ENCODE measurements around the gene CLIC4. TPM values are rescaled to one million over a fixed set of nuclear protein-coding genes. Genes with fewer than 3 reads are reported as not detected.

CLIC4 gene
- total RNA-seq, 1 experiment from 2014 or later, result 62.7 TPM

DNA sequence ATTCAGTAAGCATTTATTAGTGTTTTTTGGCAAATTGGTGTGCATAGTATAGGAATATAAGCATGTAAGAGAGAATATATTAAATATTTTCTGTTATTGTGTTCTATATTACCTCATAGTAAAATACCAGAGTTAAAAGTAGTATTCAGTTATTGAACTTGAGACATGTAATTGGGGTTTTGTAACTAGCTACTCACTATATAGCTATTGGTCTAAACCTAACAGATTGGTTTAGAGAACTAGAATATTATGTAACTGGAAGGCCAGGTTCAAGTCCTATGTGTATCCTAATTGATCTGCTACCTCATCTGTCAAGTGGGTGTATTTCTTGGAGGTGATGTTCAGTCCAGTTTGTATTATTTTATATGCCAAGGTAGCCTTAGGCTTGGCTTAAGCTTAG lies 26.3 kb downstream of the CLIC4 start:
- Mint-ChIP-seq H3K36me3 (ENCODE audit: insufficient read depth, unreplicated experiment) (no peaks in the 10 kb centered on the region), H3K27ac (ENCODE audit: unreplicated experiment) (no peak overlapping the region), H3K9me3 (ENCODE audit: low read depth, unreplicated experiment) (no peaks in the 10 kb centered on the region), H3K4me3 (ENCODE audit: low read depth, unreplicated experiment) (no peak overlapping the region), H3K27me3 (ENCODE audit: unreplicated experiment) (no peaks in the 10 kb centered on the region), H3K4me1 (ENCODE audit: low read depth, unreplicated experiment) (no peaks in the 10 kb centered on the region)
- no TSS peak for BruUV-seq (replicated peaks)
- DNase-seq, result no peak
- CTCF ChIA-PET, result interaction anchor here (1.3 kb wide), 1 partner anchor 27 kb away, joined by 3 read pairs; the partner anchor contains the start of gene CLIC4
- intact Hi-C loops (cut with micrococcal nuclease; ENCODE audit: unreplicated experiment), result no loop called here
- no peak for TF ChIP-seq CTCF (IDR thresholded peaks at IDR 0.05; ENCODE audit: unreplicated experiment)

DNA sequence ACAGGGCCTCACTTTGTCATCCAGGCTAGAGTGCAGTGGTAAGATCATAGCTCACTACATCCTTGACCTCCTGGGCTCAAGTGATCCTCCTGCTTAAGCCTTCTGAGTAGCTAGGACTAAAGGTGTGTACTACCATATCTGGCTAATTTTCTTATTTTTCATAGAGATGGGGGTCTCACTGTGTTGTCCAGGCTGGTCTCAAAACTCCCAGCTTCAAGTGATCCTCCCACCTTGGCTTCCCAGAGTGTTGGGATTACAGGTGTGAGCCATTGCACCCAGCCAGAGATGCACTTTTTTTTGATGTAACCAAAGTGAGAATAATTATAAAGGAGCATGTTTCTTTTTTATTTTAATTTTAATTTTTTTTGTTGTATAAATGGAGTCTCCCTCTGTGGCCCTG lies 28.4 kb downstream of the CLIC4 start:
- H3K36me3 Mint-ChIP-seq (ENCODE audit: insufficient read depth, unreplicated experiment), result no peaks in the 10 kb centered on the region
- no peak for DNase-seq
- BruUV-seq (replicated peaks), result no TSS peak
- no peaks in the 10 kb centered on the region for H3K27me3 Mint-ChIP-seq (ENCODE audit: unreplicated experiment)
- intact Hi-C loops (cut with micrococcal nuclease; ENCODE audit: unreplicated experiment), result no loop called here
- no peak overlapping the region for H3K27ac Mint-ChIP-seq (ENCODE audit: unreplicated experiment)
- no peak overlapping the region for H3K4me3 Mint-ChIP-seq (ENCODE audit: low read depth, unreplicated experiment)
- TF ChIP-seq CTCF (IDR thresholded peaks at IDR 0.05; ENCODE audit: unreplicated experiment), result no peak
- no peaks in the 10 kb centered on the region for H3K9me3 Mint-ChIP-seq (ENCODE audit: low read depth, unreplicated experiment)
- H3K4me1 Mint-ChIP-seq (ENCODE audit: low read depth, unreplicated experiment), result no peaks in the 10 kb centered on the region
- CTCF ChIA-PET, result interaction anchor here (0.6 kb wide), 1 partner anchor 1171 kb away, joined by 3 read pairs; no protein-coding TSS in a partner anchor

- BruUV-seq (replicated peaks), result no TSS peak
- H3K4me1 Mint-ChIP-seq (ENCODE audit: low read depth, unreplicated experiment), result peaks cover 11% of the 10 kb centered on the region
- CTCF ChIA-PET, result no interaction called here
- H3K27ac Mint-ChIP-seq (ENCODE audit: unreplicated experiment), result no peak overlapping the region
- no peak for DNase-seq
- intact Hi-C loops (cut with micrococcal nuclease; ENCODE audit: unreplicated experiment), result no loop called here
- H3K36me3 Mint-ChIP-seq (ENCODE audit: insufficient read depth, unreplicated experiment), result no peaks in the 10 kb centered on the region
- H3K4me3 Mint-ChIP-seq (ENCODE audit: low read depth, unreplicated experiment), result no peak overlapping the region
- TF ChIP-seq CTCF (IDR thresholded peaks at IDR 0.05; ENCODE audit: unreplicated experiment), result no peak
- no peaks in the 10 kb centered on the region for H3K27me3 Mint-ChIP-seq (ENCODE audit: unreplicated experiment)
- no peaks in the 10 kb centered on the region for H3K9me3 Mint-ChIP-seq (ENCODE audit: low read depth, unreplicated experiment)
Observed at GRCh38 chr1:24775348-24775747, 30.1 kb downstream of the CLIC4 start.

GRCh38 chr1:24775916-24776315 lies 30.7 kb downstream of the CLIC4 start:
- BruUV-seq (replicated peaks), result no TSS peak
- no peaks in the 10 kb centered on the region for H3K9me3 Mint-ChIP-seq (ENCODE audit: low read depth, unreplicated experiment)
- no peaks in the 10 kb centered on the region for H3K27me3 Mint-ChIP-seq (ENCODE audit: unreplicated experiment)
- intact Hi-C loops (cut with micrococcal nuclease; ENCODE audit: unreplicated experiment), result no loop called here
- DNase-seq, result no peak
- H3K36me3 Mint-ChIP-seq (ENCODE audit: insufficient read depth, unreplicated experiment), result no peaks in the 10 kb centered on the region
- no peak overlapping the region for H3K4me3 Mint-ChIP-seq (ENCODE audit: low read depth, unreplicated experiment)
- CTCF ChIA-PET, result no interaction called here
- H3K27ac Mint-ChIP-seq (ENCODE audit: unreplicated experiment), result no peak overlapping the region
- H3K4me1 Mint-ChIP-seq (ENCODE audit: low read depth, unreplicated experiment), result peaks cover 15% of the 10 kb centered on the region
- no peak for TF ChIP-seq CTCF (IDR thresholded peaks at IDR 0.05; ENCODE audit: unreplicated experiment)

All from Calu3 (cell line).